Right lobe of liver (tissue), 6 donors: Measurements from ENCODE around the gene FIBIN. TPM values are rescaled to one million over a fixed set of nuclear protein-coding genes. Genes with fewer than 3 reads are reported as not detected.

Experiments used
- ATAC-seq, 4 donors: fragments of 200-7000 bp; cut with Tn5 transposase; one replicate each; pipeline ENCODE4 v1.9.1; 2020; ENCODE audit warnings: mild to moderate bottlenecking in 4 of 4, moderate library complexity in 4 of 4
- DNase-seq, 3 donors: peaks; one replicate each; pipeline ENCODE4 v3.0.0-alpha.2; 2020
- H3K27ac ChIP-seq, 3 donors: fragments of 200-600 bp; one replicate each; pipeline ENCODE4 v1.8.0; 2022
- H3K27me3 ChIP-seq, 2 donors: fragments of 200-600 bp; one replicate each; pipeline ENCODE4 v1.8.0; 2022
- H3K36me3 ChIP-seq, 4 donors: fragments of 200-600 bp; sonication (generic) in 1 of 4; one replicate each; pipeline versions ENCODE4 v1.5.1 to v1.8.0; 2017 to 2022; ENCODE audit warnings: control low read depth in 1 of 4
- H3K4me1 ChIP-seq, 4 donors: fragments of 200-600 bp; sonication (generic) in 1 of 4; one replicate each; pipeline versions ENCODE4 v1.5.1 to v1.8.0; 2017 to 2022; ENCODE audit warnings: control low read depth in 1 of 4
- H3K4me3 ChIP-seq, 3 donors: fragments of 200-600 bp; one replicate each; pipeline ENCODE4 v1.8.0; 2022
- H3K9me3 ChIP-seq, 4 donors: fragments of 200-600 bp; sonication (generic) in 1 of 4; one replicate each; pipeline versions ENCODE4 v1.5.1 to v1.8.0; 2017 to 2022; ENCODE audit warnings: control low read depth in 1 of 4
- POLR2A ChIP-seq: fragments of 450-650 bp; IDR thresholded peaks from one replicate; pipeline ENCODE4 v1.6.1; 2017; ENCODE audit warnings: antibody characterized with exemption, mild to moderate bottlenecking
- WGBS: methylation state at CpG from one replicate; pipeline ENCODE4 v1.1.6; 2018; ENCODE audit warnings: low coverage, low lambda C conversion rate; ENCODE audit not compliant: insufficient coverage; ENCODE audit errors: missing lambda C conversion rate; 5-methylcytosine and 5-hydroxymethylcytosine counted together
- intact Hi-C, 2 donors: fragments of 100-400 bp; cut with DNase I; formaldehyde crosslinking; loops; one replicate each; pipeline versions ENCODE4 v1.11.2 to v1.14.1; 2022
- total RNA-seq, 6 experiments: library from RNA; depleted of rRNA in 2 of 6; stranded (reverse); fragments of >200 nt in 2 of 6; fragmentation: NEBNext Ultra II Directional in 3 of 6; extraction: Animal tissue kit (Norgen Biotek cat#: 25700) in 3 of 6; gene quantifications; one replicate each; pipeline versions ENCODE4 v1.1.0 to v1.2.4, GENCODE V29; 2016 to 2023
- TF ChIP-seq, protein P1 (sequence below), 4 donors: fragments of 200-600 bp in 3 of 4; fragments of 450-650 bp in 1 of 4; IDR thresholded peaks; one replicate each; pipeline versions ENCODE4 v1.5.1 to v1.8.0; 2016 to 2022; ENCODE audit warnings: antibody characterized with exemption in 4 of 4, mild to moderate bottlenecking in 2 of 4
- donor health status: DM: no; HTN: yes; CAD: no.
- donor health status: DM: no; HTN: no; CAD: no.
- donor health status: DM: no; HTN: no; CAD: no.
- donor health status: DM: no; HTN: yes; CAD: no.
- donor health status: DM: no; HTN: yes; CAD: no.

FIBIN gene
- total RNA-seq, 6 experiments from 2014 or later: 0.87 to 1.6 (median 1.1) TPM

DNA sequence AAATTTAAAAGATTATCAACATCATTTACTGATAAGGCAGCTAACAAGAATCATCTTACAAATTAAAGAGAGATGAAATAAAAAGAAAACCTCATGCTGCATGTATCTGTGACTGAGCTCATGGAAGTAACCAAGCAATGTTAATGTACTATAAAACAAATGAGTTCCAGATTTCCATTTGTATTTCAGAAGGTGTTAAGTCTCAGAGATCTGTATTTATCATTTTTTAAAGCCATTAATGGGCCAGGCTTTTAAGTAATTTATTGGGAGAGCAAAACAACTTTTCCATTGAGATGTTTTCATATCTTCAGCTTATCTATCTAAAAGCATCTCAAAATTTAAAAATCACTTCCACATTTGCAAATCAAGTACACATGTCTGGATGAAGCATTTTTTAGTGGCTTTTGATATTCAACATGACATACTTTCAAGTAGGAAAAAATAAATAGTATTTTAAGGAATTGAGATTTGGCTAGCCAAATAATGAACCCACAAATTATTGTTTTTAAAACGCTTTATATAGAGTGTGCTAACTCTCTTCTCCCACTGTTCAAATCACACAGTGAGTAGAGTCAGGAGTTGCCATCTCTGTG lies 28.8 kb downstream of the FIBIN start:
- no peak for TF ChIP-seq POLR2A
- TF ChIP-seq, protein P1, sequence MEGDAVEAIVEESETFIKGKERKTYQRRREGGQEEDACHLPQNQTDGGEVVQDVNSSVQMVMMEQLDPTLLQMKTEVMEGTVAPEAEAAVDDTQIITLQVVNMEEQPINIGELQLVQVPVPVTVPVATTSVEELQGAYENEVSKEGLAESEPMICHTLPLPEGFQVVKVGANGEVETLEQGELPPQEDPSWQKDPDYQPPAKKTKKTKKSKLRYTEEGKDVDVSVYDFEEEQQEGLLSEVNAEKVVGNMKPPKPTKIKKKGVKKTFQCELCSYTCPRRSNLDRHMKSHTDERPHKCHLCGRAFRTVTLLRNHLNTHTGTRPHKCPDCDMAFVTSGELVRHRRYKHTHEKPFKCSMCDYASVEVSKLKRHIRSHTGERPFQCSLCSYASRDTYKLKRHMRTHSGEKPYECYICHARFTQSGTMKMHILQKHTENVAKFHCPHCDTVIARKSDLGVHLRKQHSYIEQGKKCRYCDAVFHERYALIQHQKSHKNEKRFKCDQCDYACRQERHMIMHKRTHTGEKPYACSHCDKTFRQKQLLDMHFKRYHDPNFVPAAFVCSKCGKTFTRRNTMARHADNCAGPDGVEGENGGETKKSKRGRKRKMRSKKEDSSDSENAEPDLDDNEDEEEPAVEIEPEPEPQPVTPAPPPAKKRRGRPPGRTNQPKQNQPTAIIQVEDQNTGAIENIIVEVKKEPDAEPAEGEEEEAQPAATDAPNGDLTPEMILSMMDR (IDR thresholded peaks at IDR 0.05): no peak
- Histone ChIP-seq H3K9me3 (no peaks in the 10 kb centered on the region), H3K4me1 (peaks cover 0 to 19% (median 5%) of the 10 kb centered on the region in 4 donors), H3K27ac (no peak overlapping the region), H3K36me3 (no peaks in the 10 kb centered on the region), H3K27me3 (no peaks in the 10 kb centered on the region), H3K4me3 (no peak overlapping the region)
- intact Hi-C loops: no loop called here
- WGBS: 85% methylated on average over 1 of the region's 1 CpG
- ATAC-seq (no peak), DNase-seq (no peak)

DNA sequence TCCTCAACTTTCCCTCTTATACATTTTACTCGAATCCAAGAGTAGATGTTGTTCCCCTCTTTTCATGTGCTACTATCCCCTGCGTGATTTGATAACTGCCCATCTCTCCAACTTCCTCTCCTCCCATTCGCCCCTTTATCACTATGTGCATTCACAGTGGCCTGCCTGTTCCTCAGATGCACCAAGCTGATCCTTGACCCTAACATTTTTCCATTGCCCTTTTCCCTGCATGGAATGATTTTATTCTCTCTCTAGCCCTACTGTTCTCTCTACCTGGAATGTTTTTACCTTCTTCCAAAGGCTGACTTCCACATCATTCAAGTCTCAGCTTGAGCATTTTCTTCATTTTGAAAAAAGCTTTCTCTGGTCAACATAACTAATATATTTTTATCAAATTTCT lies 31.0 kb downstream of the FIBIN start:
- DNase-seq (no peak), ATAC-seq (peak in 3 of 4 donors; percentile 15 to 74 (median 70))
- no peak for TF ChIP-seq POLR2A
- TF ChIP-seq, protein P1 (IDR thresholded peaks at IDR 0.05): no peak
- Histone ChIP-seq H3K27ac (peak overlapping the region in 1 of 3 donors; percentile 44), H3K4me3 (peak overlapping the region in 1 of 3 donors; percentile 4), H3K4me1 (peaks cover 0 to 19% (median 5%) of the 10 kb centered on the region in 4 donors), H3K36me3 (no peaks in the 10 kb centered on the region), H3K9me3 (no peaks in the 10 kb centered on the region), H3K27me3 (no peaks in the 10 kb centered on the region)
- WGBS: 53% methylated on average over 3 of the region's 3 CpGs
- intact Hi-C loops: no loop called here

DNA sequence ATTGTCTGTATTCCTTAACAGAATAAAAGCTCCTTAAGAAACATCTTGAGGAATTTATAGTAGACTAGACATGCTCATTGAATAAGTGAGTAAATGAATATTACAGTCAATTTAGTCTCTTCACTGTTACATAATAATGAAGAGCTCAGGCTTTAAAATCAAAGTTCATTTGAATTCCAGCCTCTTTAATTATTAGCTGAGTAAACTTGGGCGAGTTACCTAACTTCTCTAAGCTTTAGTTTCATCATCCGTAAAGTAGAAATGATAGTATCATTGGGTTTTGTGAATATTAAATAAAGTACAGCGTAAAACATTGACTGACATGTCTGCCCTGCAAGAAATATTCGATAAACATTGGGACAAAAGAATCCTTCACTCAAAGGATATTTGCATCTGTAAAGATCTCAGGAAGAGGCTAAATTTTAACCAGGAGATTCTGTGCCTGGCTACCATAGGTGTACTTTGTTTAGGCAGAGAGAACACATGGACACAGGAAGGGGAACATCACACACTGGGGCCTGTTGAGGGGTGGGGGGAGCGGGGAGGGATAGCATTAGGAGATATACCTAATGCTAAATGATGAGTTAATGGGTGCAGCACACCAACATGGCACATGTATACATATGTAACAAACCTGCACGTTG lies 31.5 kb downstream of the FIBIN start:
- Histone ChIP-seq H3K27ac (peak overlapping the region in 2 of 3 donors; percentile 44 to 54), H3K27me3 (no peaks in the 10 kb centered on the region), H3K4me1 (peaks cover 0 to 19% (median 5%) of the 10 kb centered on the region in 4 donors), H3K4me3 (peak overlapping the region in 1 of 3 donors; percentile 4), H3K36me3 (no peaks in the 10 kb centered on the region), H3K9me3 (no peaks in the 10 kb centered on the region)
- peak; percentile 75 to 87 (median 80) for ATAC-seq
- intact Hi-C loops: no loop called here
- TF ChIP-seq, protein P1 (IDR thresholded peaks at IDR 0.05): no peak
- TF ChIP-seq POLR2A: no peak
- 22% methylated on average over 6 of the region's 6 CpGs for WGBS
- no peak for DNase-seq

DNA sequence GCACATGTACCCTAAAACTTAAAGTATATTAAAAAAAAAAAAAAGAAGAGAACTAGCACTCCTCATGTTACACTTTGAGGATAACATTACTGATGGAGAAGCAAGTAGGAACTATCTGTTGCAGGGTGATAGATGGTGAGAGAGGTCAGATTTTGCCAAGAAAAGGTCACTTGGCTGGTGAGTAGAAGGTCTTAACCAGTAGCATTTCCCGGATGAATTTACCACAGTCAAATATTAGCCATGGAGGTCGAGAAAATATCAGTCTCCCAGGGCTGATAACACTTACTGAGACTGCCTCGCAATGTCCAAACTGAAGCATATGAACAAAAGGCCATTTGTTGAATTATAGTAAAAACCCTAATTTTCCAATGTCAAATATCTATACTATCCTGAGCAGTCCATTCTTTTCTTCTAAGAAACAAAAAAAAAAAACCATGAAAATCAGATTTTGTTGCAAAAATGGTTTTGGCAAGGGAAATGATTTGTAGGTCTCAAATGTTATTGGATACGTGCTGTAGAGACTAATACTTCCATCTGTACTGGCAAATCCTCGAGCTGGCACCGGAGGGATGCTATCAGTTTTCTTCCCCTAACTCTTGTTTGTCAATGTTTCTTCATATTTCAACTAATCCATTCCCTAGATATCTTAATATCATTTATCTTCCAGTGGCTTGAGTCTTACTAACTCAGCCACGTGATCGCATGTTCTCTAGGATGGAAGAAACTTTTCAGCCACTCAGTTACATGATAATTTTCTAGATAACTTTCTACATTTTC lies 32.2 kb downstream of the FIBIN start:
- H3K36me3 ChIP-seq: no peaks in the 10 kb centered on the region
- whole genome bisulfite sequencing: 53% methylated on average over 8 of the region's 8 CpGs
- H3K9me3 ChIP-seq: no peaks in the 10 kb centered on the region
- H3K4me3 ChIP-seq: no peak overlapping the region
- H3K27me3 ChIP-seq: no peaks in the 10 kb centered on the region
- H3K27ac ChIP-seq: peak overlapping the region in 2 of 3 donors; percentile 44 to 54
- DNase-seq: no peak
- peak; percentile 78 to 91 (median 84) for ATAC-seq
- intact Hi-C loops: no loop called here
- peaks cover 0 to 19% (median 5%) of the 10 kb centered on the region in 4 donors for H3K4me1 ChIP-seq
- TF ChIP-seq, protein P1 (IDR thresholded peaks at IDR 0.05): no peak
- TF ChIP-seq POLR2A: no peak
